Stomach smooth muscle (tissue), 2 donors: ENCODE results near the gene ZNF445.

Source experiments
- H3K27ac ChIP-seq: one replicate; pipeline ENCODE4 v1.7.0; 2013; ENCODE audit warnings: mild to moderate bottlenecking, low read length, inconsistent platforms
- H3K27me3 ChIP-seq, 2 donors: one replicate each; pipeline ENCODE4 v1.7.0; 2013; ENCODE audit warnings: low read length in 2 of 2; ENCODE audit not compliant: insufficient read depth in 2 of 2, control insufficient read depth in 1 of 2
- H3K36me3 ChIP-seq, 2 donors: one replicate each; pipeline ENCODE4 v1.7.0; 2013; ENCODE audit warnings: low read length in 2 of 2; ENCODE audit not compliant: control insufficient read depth in 2 of 2, insufficient read depth in 2 of 2
- H3K4me1 ChIP-seq: one replicate; pipeline ENCODE4 v1.7.0; 2013; ENCODE audit warnings: low read length; ENCODE audit not compliant: control insufficient read depth, insufficient read depth
- H3K4me3 ChIP-seq, 2 donors: one replicate each; pipeline ENCODE4 v1.7.0; 2013; ENCODE audit warnings: low read length in 2 of 2
- H3K9ac ChIP-seq, 2 donors: one replicate each; pipeline ENCODE4 v1.7.0; 2013; ENCODE audit warnings: low read length in 2 of 2, mild to moderate bottlenecking in 1 of 2
- H3K9me3 ChIP-seq, 2 donors: one replicate each; pipeline ENCODE4 v1.7.0; 2013; ENCODE audit warnings: low read length in 2 of 2; ENCODE audit not compliant: control insufficient read depth in 2 of 2
- donor health status: healthy.
- donor health status: Pancreatic carcinoma.

The ZNF445 gene

DNA sequence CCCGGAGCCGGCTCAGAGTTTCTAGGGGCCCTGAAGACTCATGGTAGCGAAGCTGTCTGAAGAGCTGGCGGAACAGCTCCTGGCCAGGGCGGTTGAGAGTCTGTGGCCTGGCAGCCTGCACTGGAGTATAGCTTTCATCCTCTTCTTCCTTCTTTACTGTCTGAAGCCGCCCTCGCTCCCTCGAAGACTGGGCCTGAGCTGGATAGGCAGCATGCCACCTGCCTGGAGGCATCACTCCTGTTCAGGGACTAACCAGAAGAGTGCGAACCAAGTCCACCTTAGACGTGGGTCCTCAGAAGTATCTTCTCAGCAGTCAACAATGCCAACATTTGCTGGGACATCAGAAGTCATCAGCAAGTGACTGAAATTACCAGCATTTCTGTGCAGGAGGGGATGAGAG lies 22.2 kb downstream of the ZNF445 start:
- H3K9me3 ChIP-seq: peaks cover 0 to under 1% of the 10 kb centered on the region in 2 donors
- peaks cover 42 to 45% of the 10 kb centered on the region in 2 donors for H3K36me3 ChIP-seq

DNA sequence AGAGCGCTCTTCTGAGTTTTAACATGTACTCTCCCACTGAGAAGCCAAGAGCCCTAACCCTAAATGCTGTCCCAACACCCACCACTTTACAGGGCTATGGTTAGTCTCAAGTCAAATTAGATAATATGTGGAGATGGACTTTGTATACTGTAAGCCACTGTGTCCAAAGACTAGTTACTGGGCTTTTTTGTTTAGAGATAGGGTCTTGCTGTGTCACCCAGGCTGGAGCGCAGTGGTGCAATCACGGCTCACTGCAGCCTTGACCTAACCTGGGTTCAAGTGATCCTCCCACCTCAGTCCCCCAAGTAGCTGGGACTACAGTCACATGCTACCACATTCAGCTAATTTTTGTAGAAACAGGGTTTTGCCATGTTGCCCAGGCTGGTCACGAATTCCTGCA lies 23.2 kb downstream of the ZNF445 start:
- Histone ChIP-seq H3K9me3 (no peaks in the 10 kb centered on the region), H3K9ac (no peak overlapping the region), H3K4me1 (no peaks in the 10 kb centered on the region), H3K27me3 (no peaks in the 10 kb centered on the region), H3K27ac (no peak overlapping the region), H3K36me3 (peaks cover 53 to 54% of the 10 kb centered on the region in 2 donors), H3K4me3 (no peak overlapping the region)

More for the DNA sequence above, 22.2 kb downstream of the ZNF445 start:
- H3K4me1 ChIP-seq: no peaks in the 10 kb centered on the region
- no peak overlapping the region for H3K27ac ChIP-seq
- H3K27me3 ChIP-seq: no peaks in the 10 kb centered on the region
- H3K4me3 ChIP-seq: no peak overlapping the region
- H3K9ac ChIP-seq: no peak overlapping the region

DNA sequence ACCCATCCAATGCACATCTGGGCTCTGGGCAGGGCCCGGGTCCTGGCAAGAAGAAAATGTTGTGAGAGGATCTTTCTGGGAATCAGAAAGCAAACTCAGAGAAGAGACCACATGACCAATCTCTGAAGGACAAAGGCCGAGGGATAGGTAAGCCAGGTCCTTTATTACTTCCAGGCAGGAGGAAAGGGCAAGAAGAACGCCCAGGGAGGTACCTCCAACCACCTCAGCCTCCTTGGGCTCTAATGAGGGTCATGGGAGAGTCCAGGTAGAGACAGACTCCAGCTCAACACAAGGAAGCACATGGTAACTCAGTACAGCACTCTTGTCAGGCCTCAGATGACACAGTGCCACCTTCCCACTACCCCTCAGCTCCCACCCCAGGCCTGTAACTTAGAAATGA lies 26.0 kb downstream of the ZNF445 start:
- no peak overlapping the region for H3K9ac ChIP-seq
- H3K9me3 ChIP-seq: no peaks in the 10 kb centered on the region
- no peak overlapping the region for H3K27ac ChIP-seq
- H3K4me1 ChIP-seq: no peaks in the 10 kb centered on the region
- peaks cover 74 to 75% of the 10 kb centered on the region in 2 donors for H3K36me3 ChIP-seq
- H3K4me3 ChIP-seq: no peak overlapping the region
- H3K27me3 ChIP-seq: no peaks in the 10 kb centered on the region

DNA sequence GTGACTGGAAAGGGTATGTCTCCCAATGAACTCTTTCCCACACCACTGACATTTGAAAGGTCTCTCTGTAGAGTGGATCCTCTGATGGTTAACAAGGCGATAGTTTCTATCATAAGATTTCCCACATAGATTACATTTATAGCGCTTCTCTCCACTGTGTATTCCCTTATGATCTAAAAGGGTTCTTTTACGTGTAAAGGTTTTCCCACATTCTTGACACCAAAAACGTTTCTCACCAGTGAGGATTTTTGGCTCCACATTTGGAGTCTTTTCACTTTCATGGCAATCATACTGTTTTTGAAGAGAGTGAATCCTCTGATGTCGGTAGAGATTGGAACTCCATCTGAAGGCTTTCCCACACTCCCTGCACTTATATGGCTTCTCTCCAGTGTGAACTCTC lies 30.5 kb downstream of the ZNF445 start:
- H3K27ac ChIP-seq: no peak overlapping the region
- no peaks in the 10 kb centered on the region for H3K27me3 ChIP-seq
- peaks cover 60% of the 10 kb centered on the region in 2 donors for H3K36me3 ChIP-seq
- no peak overlapping the region for H3K9ac ChIP-seq
- H3K4me3 ChIP-seq: no peak overlapping the region
- peaks cover 4% of the 10 kb centered on the region for H3K4me1 ChIP-seq
- H3K9me3 ChIP-seq: no peaks in the 10 kb centered on the region

DNA sequence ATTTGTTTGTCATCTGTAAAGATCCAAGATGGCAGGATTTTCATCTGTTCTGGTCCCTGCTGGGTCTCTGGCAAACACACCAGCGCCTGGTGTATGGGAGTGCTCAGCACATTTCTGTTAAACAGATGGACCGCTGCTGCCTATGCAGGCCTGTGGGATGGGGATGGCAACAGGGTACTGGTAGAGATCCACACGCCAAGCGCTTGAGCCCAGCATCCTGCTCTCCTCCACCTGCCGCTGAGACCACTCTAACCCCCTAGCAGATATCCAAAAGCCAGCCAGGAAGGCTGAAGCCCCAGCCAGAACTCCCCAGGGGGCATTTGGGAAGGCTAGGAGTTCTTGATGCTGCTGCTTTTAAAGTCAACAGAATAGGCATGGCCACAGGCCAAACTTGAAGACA lies 31.7 kb downstream of the ZNF445 start:
- peaks cover 50 to 55% of the 10 kb centered on the region in 2 donors for H3K36me3 ChIP-seq

DNA sequence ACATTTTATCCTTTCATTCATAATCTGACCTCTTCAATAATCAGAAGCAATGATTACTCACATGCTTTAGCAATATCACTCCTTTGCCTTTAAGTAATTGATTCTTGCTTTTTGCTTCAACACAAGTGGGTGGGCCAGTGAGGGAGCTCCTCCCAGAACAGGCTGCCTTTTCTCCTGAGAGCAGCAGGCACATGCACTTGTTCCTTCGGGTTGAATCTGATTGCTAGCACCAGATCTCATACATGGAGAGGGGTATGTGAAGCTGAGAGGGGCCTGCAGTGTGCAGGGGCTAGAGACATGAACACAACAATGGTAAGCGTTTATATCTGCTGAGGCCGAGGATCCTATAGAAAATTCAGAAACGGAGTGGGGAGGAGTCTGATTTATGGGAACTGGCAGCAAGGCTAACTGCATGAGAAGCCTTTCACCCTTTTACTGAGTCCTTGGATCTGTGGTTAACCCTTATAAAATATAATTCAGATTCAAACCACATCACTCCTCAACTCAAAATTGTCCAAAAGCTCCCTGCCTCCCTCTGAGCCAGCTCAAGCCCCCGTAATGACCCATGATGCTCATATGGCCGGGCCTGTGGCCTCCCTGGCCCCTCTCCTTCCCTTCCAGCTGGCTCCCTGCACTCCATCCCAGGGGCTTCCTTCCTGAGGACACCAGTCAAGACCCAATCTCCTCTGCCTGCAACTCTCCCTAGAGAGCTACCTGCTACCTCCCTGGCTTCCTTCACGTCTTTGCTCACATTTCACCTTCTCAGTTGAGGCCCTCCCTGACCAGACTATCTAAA lies 32.4 kb downstream of the ZNF445 start:
- no peak overlapping the region for H3K27ac ChIP-seq
- H3K36me3 ChIP-seq: peaks cover 43 to 48% of the 10 kb centered on the region in 2 donors
- H3K9me3 ChIP-seq: no peaks in the 10 kb centered on the region
- peaks cover 8% of the 10 kb centered on the region for H3K4me1 ChIP-seq
- no peak overlapping the region for H3K4me3 ChIP-seq
- H3K27me3 ChIP-seq: no peaks in the 10 kb centered on the region
- H3K9ac ChIP-seq: no peak overlapping the region

More for the DNA sequence above, 31.7 kb downstream of the ZNF445 start:
- Histone ChIP-seq H3K4me3 (no peak overlapping the region), H3K27me3 (no peaks in the 10 kb centered on the region), H3K27ac (no peak overlapping the region), H3K9me3 (no peaks in the 10 kb centered on the region), H3K9ac (no peak overlapping the region), H3K4me1 (peaks cover 6% of the 10 kb centered on the region)

DNA sequence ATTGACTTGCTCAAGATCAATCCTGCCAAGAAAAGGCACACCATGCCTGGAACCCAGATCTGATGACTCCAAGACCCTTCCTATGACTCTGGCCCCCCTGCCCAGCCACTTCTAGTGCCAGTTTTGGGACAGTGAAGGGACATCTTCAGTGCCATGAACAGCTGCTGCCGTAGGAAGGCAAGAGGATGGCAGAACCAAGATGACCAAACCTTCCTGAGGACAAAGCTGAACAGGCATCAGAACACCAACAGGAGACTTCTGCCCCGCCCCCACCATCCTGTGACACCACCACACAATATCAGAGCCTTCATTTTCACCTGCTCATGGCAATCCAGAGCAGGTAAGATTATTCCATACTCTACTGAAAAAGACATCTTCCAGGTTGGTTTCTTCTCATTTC lies 33.0 kb downstream of the ZNF445 start:
- Histone ChIP-seq H3K4me3 (no peak overlapping the region), H3K27ac (no peak overlapping the region), H3K9ac (no peak overlapping the region), H3K4me1 (peaks cover 14% of the 10 kb centered on the region), H3K9me3 (no peaks in the 10 kb centered on the region), H3K27me3 (no peaks in the 10 kb centered on the region), H3K36me3 (peaks cover 37 to 43% of the 10 kb centered on the region in 2 donors)

DNA sequence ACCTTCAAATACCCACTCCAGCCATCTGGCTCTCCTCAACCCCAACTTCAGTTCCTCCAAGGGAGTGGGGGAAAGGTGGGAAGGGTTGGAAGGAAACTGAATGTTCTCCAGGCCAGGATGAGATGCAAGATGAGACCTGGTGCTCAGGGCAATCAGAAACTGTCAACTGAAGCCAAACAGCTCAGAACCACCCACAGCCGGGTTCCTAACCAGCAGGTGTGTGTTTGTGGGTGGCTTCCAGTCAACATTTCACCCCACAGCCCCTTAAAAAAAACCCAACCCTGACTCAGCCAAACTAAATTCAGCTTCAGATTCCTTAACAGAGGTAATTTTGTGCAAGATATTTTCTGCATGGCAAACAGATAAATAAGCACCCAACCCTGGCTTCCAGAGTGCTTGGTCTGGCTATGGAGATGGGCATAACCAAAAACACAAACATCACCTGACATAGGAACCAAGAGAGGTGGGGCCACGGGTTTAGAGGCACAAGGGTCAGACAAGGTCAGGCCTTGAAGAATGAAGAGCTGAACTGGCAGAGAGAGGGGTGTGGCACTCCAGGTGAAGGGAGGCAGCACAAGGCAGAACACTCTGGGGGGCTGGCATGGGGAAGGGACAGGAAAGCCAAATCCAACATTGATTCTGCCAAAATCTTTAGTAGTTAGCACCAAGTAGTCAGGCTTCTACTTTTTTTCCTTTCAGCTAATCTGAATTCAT lies 34.7 kb downstream of the ZNF445 start:
- Histone ChIP-seq H3K4me1 (peaks cover 19% of the 10 kb centered on the region), H3K27ac (no peak overlapping the region), H3K36me3 (peaks cover 20 to 27% of the 10 kb centered on the region in 2 donors), H3K9ac (no peak overlapping the region), H3K27me3 (no peaks in the 10 kb centered on the region), H3K4me3 (no peak overlapping the region), H3K9me3 (no peaks in the 10 kb centered on the region)

DNA sequence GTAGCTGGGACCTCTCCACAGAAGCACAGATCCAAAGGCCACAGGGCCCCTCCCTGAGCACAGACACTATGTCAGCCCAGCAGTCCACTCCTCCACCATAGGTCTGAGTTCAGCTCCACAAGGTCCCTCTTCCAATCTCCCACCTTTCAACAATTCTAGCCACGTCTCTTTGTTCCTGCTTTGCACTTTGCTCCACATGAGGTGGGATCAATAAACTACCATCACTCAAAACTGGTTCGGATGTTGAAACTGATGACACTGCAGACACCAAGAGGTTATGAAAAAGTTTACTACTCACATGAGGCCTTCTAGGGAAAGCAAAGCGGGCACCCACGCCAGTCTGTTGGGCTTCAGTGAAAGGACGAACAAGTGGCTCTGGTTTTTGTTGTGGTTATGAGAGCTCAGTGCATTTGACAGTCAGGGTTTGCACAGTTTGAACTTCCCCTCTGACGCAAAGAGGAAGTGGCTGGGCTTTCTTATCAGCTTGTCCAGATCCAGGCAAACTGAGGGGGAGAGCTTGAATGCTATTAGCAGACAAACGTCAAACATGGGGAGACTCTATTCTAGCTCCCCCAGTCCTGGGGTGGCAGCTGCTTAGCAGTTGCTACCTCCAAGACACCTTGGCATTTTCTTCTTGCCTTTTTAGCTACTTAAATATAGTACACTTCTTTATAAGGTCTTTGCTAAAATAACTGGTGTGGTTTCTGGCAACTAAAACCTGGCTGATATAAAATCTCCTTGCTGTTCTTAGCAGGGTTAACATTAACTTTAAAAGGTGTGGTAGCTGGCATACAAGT lies 37.8 kb downstream of the ZNF445 start:
- Histone ChIP-seq H3K27me3 (no peaks in the 10 kb centered on the region), H3K9ac (peak overlapping the region; percentile 14 to 84), H3K27ac (peak overlapping the region; percentile 96), H3K4me3 (peak overlapping the region in 1 of 2 donors; percentile 54), H3K9me3 (no peaks in the 10 kb centered on the region), H3K4me1 (peaks cover 19% of the 10 kb centered on the region), H3K36me3 (peaks cover 4 to 12% of the 10 kb centered on the region in 2 donors)

DNA sequence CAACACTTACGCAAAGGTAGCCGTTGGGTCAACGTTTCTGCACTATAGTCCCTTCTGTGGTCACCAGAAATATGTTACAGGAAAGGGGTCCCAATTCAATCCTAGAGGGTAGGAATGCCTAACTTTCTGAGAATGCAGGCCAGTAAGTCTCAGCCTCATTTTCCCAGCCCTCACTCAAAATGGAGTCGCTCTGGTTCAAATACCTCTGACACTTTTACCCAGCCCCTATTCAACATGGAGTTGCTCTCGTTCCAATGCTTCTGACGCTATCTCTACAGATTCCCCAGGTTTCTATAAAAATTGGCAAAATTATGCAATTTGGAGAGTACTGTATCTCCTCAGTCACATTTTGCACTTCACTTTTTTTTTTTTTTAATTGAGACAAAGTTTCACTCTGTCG lies 39.7 kb downstream of the ZNF445 start:
- Histone ChIP-seq H3K9ac (no peak overlapping the region), H3K27me3 (no peaks in the 10 kb centered on the region), H3K27ac (no peak overlapping the region), H3K9me3 (no peaks in the 10 kb centered on the region), H3K4me1 (peaks cover 16% of the 10 kb centered on the region), H3K36me3 (peaks cover under 1 to 7% of the 10 kb centered on the region in 2 donors), H3K4me3 (no peak overlapping the region)
